Stimulated activated CD4-positive, alpha-beta T cell treated with anti-CD3 and anti-CD28 coated beads, Interleukin-1b, Interleukin-23, amount 100 ng/mL, for 24 hours (primary cell): ENCODE measurements around the gene UFM1.
"Not testable (repeated sequence)": the region's sequence is repeated elsewhere in the genome, so short reads cannot be mapped to it uniquely, and the experiment has no call there.

Source experiments
- DNase-seq, 4 experiments: peaks; one replicate each; pipeline ENCODE4 v3.0.0-alpha.2; 2020; ENCODE audit warnings: low read depth in 4 of 4, low spot score in 1 of 4

The UFM1 gene

GRCh38 chr13:38349390-38350113 lies at the start of gene UFM1:
Gene UFM1 (plus strand): TSS chr13:38349851. CDS start chr13:38349920, 69 bp downstream.
- DNase-seq: peak; percentile 73 to 78 (median 74)

GRCh38 chr13:38301236-38301635 lies 48.4 kb upstream of the UFM1 start:
- no peak for DNase-seq

GRCh38 chr13:38303816-38304320 lies 45.8 kb upstream of the UFM1 start:
- no peak for DNase-seq

GRCh38 chr13:38308736-38309135 lies 40.9 kb upstream of the UFM1 start:
- no peak for DNase-seq

- DNase-seq: no peak
These were observed 40.3 kb upstream of the UFM1 start for GRCh38 chr13:38309397-38309796.

GRCh38 chr13:38311175-38311574 lies 38.5 kb upstream of the UFM1 start:
- not testable (repeated sequence) for DNase-seq

- no peak for DNase-seq
These were observed 33.5 kb upstream of the UFM1 start for GRCh38 chr13:38316129-38316528.

- no peak for DNase-seq
These were observed 28.0 kb upstream of the UFM1 start for GRCh38 chr13:38321654-38322053.

GRCh38 chr13:38325426-38325825 lies 24.2 kb upstream of the UFM1 start:
- DNase-seq: no peak

GRCh38 chr13:38328699-38329098 lies 21.0 kb upstream of the UFM1 start:
- no peak for DNase-seq

GRCh38 chr13:38334845-38335244 lies 14.8 kb upstream of the UFM1 start:
- DNase-seq: no peak

- DNase-seq: no peak
These were observed 11.6 kb upstream of the UFM1 start for GRCh38 chr13:38338089-38338488.

GRCh38 chr13:38340624-38341023 lies 9.0 kb upstream of the UFM1 start:
- DNase-seq: no peak

GRCh38 chr13:38341149-38341692 lies 8.4 kb upstream of the UFM1 start:
- DNase-seq: no peak

- no peak for DNase-seq
These were observed 2.9 kb upstream of the UFM1 start for GRCh38 chr13:38346764-38347163.

GRCh38 chr13:38348861-38349389 lies 726 bp upstream of the UFM1 start:
- DNase-seq: peak; percentile 1 to 9 (median 2)

- DNase-seq: peak; percentile 22 to 35 (median 26)
These were observed 515 bp downstream of the UFM1 start for GRCh38 chr13:38350114-38350617.

GRCh38 chr13:38355595-38356119 lies 6.0 kb downstream of the UFM1 start:
- no peak for DNase-seq

- no peak for DNase-seq
These were observed 9.0 kb downstream of the UFM1 start for GRCh38 chr13:38358684-38359083.

GRCh38 chr13:38361542-38362262 lies 12.1 kb downstream of the UFM1 start:
- no peak for DNase-seq

GRCh38 chr13:38363219-38363618 lies 13.6 kb downstream of the UFM1 start:
- DNase-seq: no peak
